Bronchial smooth muscle cell (primary cell): ENCODE data around the gene ZNF185. TPM values are rescaled to one million over a fixed set of nuclear protein-coding genes. Genes with fewer than 3 reads are reported as not detected.

Source experiments
- total RNA-seq: library from RNA; depleted of rRNA; stranded (reverse); fragments of >200 nt; gene quantifications from 2 replicates; pipeline ENCODE4 v1.2.1, GENCODE V29; 2014

ZNF185 gene
- total RNA-seq, result 0.94 and 1.7 TPM in 2 replicates

GRCh38 chrX:152897222-152898131 is at the start of gene ZNF185:
Gene ZNF185, plus strand, starts transcription at chrX:152898067. Its CDS starts 16,423 bp downstream, at chrX:152914490.

Other genes starting within 250 kb of the ZNF185 start
- gene MAGEA3, start 199.3 kb upstream of the ZNF185 start, total RNA-seq, result not detected in 2 replicates
- gene CSAG2, start 188.8 kb upstream of the ZNF185 start, total RNA-seq, result not detected in 2 replicates
- not detected in 2 replicates for gene MAGEA2B, start 183.4 kb upstream of the ZNF185 start, total RNA-seq
- not detected in 2 replicates for gene CSAG1, start 164.3 kb upstream of the ZNF185 start, total RNA-seq
- gene MAGEA12, start 164.3 kb upstream of the ZNF185 start, total RNA-seq, result not detected in 2 replicates
- 0.16 TPM in 1 of 2 replicates, not detected in the other for gene MAGEA2, start 144.2 kb upstream of the ZNF185 start, total RNA-seq
- not detected in 2 replicates for gene CSAG3, start 138.8 kb upstream of the ZNF185 start, total RNA-seq
- not detected in 2 replicates for gene MAGEA6, start 128.4 kb upstream of the ZNF185 start, total RNA-seq
- 36.6 and 55.8 TPM in 2 replicates for gene CETN2, start 67.3 kb upstream of the ZNF185 start, total RNA-seq
- 13.7 and 18.4 TPM in 2 replicates for gene NSDHL, start 67.0 kb upstream of the ZNF185 start, total RNA-seq
- not detected in 2 replicates for gene PNMA5, start 96.0 kb downstream of the ZNF185 start, total RNA-seq
- 0.16 and 0.26 TPM in 2 replicates for gene PNMA3, start 158.4 kb downstream of the ZNF185 start, total RNA-seq
- 1.4 and 2.1 TPM in 2 replicates for gene PNMA6A, start 174.4 kb downstream of the ZNF185 start, total RNA-seq